ENCODE results near the gene FGL2. TPM values are rescaled to one million over a fixed set of nuclear protein-coding genes. Genes with fewer than 3 reads are reported as not detected.
"Not testable (repeated sequence)": the region's sequence is repeated elsewhere in the genome, so short reads cannot be mapped to it uniquely, and the experiment has no call there.

Gene FGL2
- total RNA-seq, 4 donors from 2014 or later = 1.7 to 5.8 (median 5.4) TPM

DNA sequence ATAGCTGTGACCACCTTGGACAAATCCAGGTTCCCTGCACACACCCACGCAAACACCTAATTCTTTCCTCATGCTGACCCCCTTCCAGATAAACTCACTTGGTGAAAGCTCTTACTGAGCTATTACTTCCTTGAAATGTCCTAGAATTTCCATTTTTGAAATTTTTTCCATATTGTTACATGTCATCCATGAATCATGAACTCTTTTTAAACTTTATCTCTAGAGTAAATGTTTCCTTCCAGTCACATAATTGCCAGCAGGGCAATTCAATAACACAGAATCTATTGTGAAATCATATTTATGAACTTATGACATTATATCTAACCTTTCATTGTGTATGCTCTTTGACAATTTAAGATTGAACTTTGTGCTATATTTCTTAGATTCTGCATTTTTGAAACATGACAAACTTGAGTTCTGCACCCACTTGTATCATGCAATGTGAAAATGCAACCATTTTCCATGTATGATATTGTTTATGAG, 26.8 kb upstream of the FGL2 start:
- in situ Hi-C loops (cut with MboI; ENCODE audit: low sequenced_read_pairs in 4 of 4) = no loop called here
- Histone ChIP-seq H3K4me3 (no peak overlapping the region), H3K27me3 (no peaks in the 10 kb centered on the region), H3K4me1 (no peaks in the 10 kb centered on the region), H3K9me3 (no peaks in the 10 kb centered on the region), H3K27ac (no peak overlapping the region), H3K36me3 (no peaks in the 10 kb centered on the region)
- TF ChIP-seq, protein P1, sequence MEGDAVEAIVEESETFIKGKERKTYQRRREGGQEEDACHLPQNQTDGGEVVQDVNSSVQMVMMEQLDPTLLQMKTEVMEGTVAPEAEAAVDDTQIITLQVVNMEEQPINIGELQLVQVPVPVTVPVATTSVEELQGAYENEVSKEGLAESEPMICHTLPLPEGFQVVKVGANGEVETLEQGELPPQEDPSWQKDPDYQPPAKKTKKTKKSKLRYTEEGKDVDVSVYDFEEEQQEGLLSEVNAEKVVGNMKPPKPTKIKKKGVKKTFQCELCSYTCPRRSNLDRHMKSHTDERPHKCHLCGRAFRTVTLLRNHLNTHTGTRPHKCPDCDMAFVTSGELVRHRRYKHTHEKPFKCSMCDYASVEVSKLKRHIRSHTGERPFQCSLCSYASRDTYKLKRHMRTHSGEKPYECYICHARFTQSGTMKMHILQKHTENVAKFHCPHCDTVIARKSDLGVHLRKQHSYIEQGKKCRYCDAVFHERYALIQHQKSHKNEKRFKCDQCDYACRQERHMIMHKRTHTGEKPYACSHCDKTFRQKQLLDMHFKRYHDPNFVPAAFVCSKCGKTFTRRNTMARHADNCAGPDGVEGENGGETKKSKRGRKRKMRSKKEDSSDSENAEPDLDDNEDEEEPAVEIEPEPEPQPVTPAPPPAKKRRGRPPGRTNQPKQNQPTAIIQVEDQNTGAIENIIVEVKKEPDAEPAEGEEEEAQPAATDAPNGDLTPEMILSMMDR (IDR thresholded peaks at IDR 0.05 in 4 of 5, conservative IDR thresholded peaks at IDR 0.05 in 1 of 5) = no peak
- TF ChIP-seq POLR2A (IDR thresholded peaks at IDR 0.05) = no peak
- no peak for DNase-seq
- no peak for ATAC-seq
- intact Hi-C loops (cut with DNase I; ENCODE audit: low total_unique reads) = no loop called here

GRCh38 chr7:77223261-77223660, 23.6 kb upstream of the FGL2 start:
- in situ Hi-C loops (cut with MboI; ENCODE audit: low sequenced_read_pairs in 4 of 4) (no loop called here), intact Hi-C loops (cut with DNase I; ENCODE audit: low total_unique reads) (no loop called here)
- TF ChIP-seq, protein P1 (IDR thresholded peaks at IDR 0.05 in 4 of 5, conservative IDR thresholded peaks at IDR 0.05 in 1 of 5) = no peak
- TF ChIP-seq POLR2A (IDR thresholded peaks at IDR 0.05) = no peak
- Histone ChIP-seq H3K36me3 (no peaks in the 10 kb centered on the region), H3K9me3 (no peaks in the 10 kb centered on the region), H3K27ac (no peak overlapping the region), H3K27me3 (no peaks in the 10 kb centered on the region), H3K4me3 (no peak overlapping the region), H3K4me1 (no peaks in the 10 kb centered on the region)
- DNase-seq (no peak), ATAC-seq (no peak)

GRCh38 chr7:77222819-77223218, 23.2 kb upstream of the FGL2 start:
- in situ Hi-C loops (cut with MboI; ENCODE audit: low sequenced_read_pairs in 4 of 4) = no loop called here
- Histone ChIP-seq H3K36me3 (no peaks in the 10 kb centered on the region), H3K9me3 (no peaks in the 10 kb centered on the region), H3K4me1 (no peaks in the 10 kb centered on the region), H3K27me3 (no peaks in the 10 kb centered on the region), H3K27ac (no peak overlapping the region), H3K4me3 (no peak overlapping the region)
- intact Hi-C loops (cut with DNase I; ENCODE audit: low total_unique reads) = no loop called here
- DNase-seq = no peak
- TF ChIP-seq POLR2A (IDR thresholded peaks at IDR 0.05) = no peak
- TF ChIP-seq, protein P1 (IDR thresholded peaks at IDR 0.05 in 4 of 5, conservative IDR thresholded peaks at IDR 0.05 in 1 of 5) = no peak
- ATAC-seq = no peak

GRCh38 chr7:77222065-77222464, 22.4 kb upstream of the FGL2 start:
- no peak for TF ChIP-seq POLR2A (IDR thresholded peaks at IDR 0.05)
- TF ChIP-seq, protein P1 (IDR thresholded peaks at IDR 0.05 in 4 of 5, conservative IDR thresholded peaks at IDR 0.05 in 1 of 5) = no peak
- ATAC-seq = no peak
- no peaks in the 10 kb centered on the region for H3K27me3 ChIP-seq
- DNase-seq = no peak
- intact Hi-C loops (cut with DNase I; ENCODE audit: low total_unique reads) = no loop called here
- in situ Hi-C loops (cut with MboI; ENCODE audit: low sequenced_read_pairs in 4 of 4) = no loop called here
- no peaks in the 10 kb centered on the region for H3K4me1 ChIP-seq
- H3K27ac ChIP-seq = no peak overlapping the region
- no peaks in the 10 kb centered on the region for H3K9me3 ChIP-seq
- H3K36me3 ChIP-seq = no peaks in the 10 kb centered on the region
- no peak overlapping the region for H3K4me3 ChIP-seq

DNA sequence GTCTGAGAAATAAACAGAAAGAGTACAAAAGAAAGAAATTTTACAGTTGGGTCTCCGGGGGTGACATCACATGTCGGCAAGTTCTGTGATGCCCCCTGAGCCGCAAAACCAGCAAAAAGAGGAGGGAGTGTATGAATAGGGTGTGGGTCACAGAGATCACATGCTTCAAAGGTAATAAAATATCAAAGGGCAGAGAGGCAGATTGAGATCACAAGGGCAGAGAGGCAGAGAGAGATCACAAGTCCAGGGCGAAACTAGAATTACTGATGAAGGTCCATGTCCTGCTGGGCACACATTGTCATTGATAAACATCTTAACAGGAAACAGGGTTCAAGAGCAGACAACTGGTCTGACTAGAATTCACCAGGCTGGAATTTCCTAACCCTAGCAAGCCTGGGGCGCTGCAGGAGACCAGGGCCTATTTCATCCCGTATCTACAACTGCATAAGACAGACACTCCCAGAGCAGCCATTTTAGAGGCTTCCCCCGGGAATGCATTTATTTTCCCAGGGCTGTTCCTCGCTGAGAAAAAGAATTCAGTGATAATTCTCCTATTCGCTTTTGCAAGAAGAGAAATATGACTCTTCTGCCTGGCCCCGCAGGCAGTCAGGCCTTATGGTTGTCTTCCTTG, 20.2 kb upstream of the FGL2 start:
- H3K27ac ChIP-seq; H3K36me3 ChIP-seq; H3K27me3 ChIP-seq; DNase-seq; ATAC-seq; in situ Hi-C loops (cut with MboI; ENCODE audit: low sequenced_read_pairs in 4 of 4); H3K4me3 ChIP-seq; H3K4me1 ChIP-seq; intact Hi-C loops (cut with DNase I; ENCODE audit: low total_unique reads); H3K9me3 ChIP-seq: not testable (repeated sequence)
